Right lobe of liver (tissue), 4 donors: ENCODE measurements around the gene CDHR3.

ENCODE experiments used
- POLR2A ChIP-seq: fragments of 450-650 bp; IDR thresholded peaks from one replicate; pipeline ENCODE4 v1.6.1; 2017; ENCODE audit warnings: antibody characterized with exemption, mild to moderate bottlenecking
- TF ChIP-seq, protein P1 (sequence below), 4 donors: fragments of 200-600 bp in 3 of 4; fragments of 450-650 bp in 1 of 4; IDR thresholded peaks; one replicate each; pipeline versions ENCODE4 v1.5.1 to v1.8.0; 2016 to 2022; ENCODE audit warnings: antibody characterized with exemption in 4 of 4, mild to moderate bottlenecking in 2 of 4
- donor health status: DM: no; HTN: no; CAD: no.
- donor health status: DM: no; HTN: no; CAD: no.
- donor health status: DM: no; HTN: yes; CAD: no.

DNA sequence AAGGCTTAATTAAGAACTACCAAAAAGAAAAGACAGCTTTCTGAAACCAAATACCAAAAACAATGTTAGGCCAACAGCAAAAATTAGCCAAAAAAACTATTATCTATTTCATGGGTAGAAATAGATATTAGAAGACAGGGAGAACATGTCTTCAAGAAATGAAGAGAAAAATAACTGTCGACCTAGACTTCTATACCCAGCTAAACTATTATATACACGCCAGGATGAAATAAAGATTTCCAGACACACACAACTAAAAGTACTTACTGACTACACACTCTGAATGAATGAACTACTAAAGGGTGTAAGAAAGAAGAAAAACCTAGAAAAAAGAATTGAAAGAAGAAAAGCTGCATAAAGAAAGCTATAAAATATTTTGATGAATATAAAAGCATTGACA lies 11.5 kb upstream of the CDHR3 start:
- no peak for TF ChIP-seq POLR2A
- TF ChIP-seq, protein P1, sequence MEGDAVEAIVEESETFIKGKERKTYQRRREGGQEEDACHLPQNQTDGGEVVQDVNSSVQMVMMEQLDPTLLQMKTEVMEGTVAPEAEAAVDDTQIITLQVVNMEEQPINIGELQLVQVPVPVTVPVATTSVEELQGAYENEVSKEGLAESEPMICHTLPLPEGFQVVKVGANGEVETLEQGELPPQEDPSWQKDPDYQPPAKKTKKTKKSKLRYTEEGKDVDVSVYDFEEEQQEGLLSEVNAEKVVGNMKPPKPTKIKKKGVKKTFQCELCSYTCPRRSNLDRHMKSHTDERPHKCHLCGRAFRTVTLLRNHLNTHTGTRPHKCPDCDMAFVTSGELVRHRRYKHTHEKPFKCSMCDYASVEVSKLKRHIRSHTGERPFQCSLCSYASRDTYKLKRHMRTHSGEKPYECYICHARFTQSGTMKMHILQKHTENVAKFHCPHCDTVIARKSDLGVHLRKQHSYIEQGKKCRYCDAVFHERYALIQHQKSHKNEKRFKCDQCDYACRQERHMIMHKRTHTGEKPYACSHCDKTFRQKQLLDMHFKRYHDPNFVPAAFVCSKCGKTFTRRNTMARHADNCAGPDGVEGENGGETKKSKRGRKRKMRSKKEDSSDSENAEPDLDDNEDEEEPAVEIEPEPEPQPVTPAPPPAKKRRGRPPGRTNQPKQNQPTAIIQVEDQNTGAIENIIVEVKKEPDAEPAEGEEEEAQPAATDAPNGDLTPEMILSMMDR (IDR thresholded peaks at IDR 0.05) = no peak
